Adrenal gland (tissue), 5 donors: ENCODE results near the gene CCDC57.

Experiments
- CTCF ChIP-seq, 6 experiments: fragments of 450-650 bp in 4 of 6; fragments of 200-600 bp in 2 of 6; sonication (generic) in 1 of 6; IDR thresholded peaks; 1 replicate in 5 of 6; 2 replicates in 1 of 6; pipeline versions ENCODE4 v1.5.1 to v1.8.0; 2016 to 2021; ENCODE audit warnings: antibody characterized with exemption in 6 of 6, mild to moderate bottlenecking in 2 of 6, moderate library complexity in 1 of 6
- POLR2A ChIP-seq, 2 donors: fragments of 450-650 bp; IDR thresholded peaks; one replicate each; pipeline ENCODE4 v1.6.1; 2017; ENCODE audit warnings: antibody characterized with exemption in 2 of 2, mild to moderate bottlenecking in 2 of 2, moderate library complexity in 1 of 2
- donor health status: DM: no; HTN: no; CAD: no.

- TF ChIP-seq CTCF (IDR thresholded peaks at IDR 0.05) = no peak
- no peak for TF ChIP-seq POLR2A (IDR thresholded peaks at IDR 0.05)
These were observed 67.0 kb downstream of the CCDC57 start for GRCh38 chr17:82145550-82146155.
